Body of pancreas (tissue), 4 donors: Measurements from ENCODE around the gene C1orf232.
A peak's percentile ranks its signal among the peaks of the same experiment; 100 is the strongest.

Source experiments
- CTCF ChIP-seq, 7 experiments: fragments of 450-650 bp in 4 of 7; fragments of 200-600 bp in 3 of 7; sonication (generic) in 3 of 7; IDR thresholded peaks; one replicate each; pipeline ENCODE4 v1.5.1; 2016 to 2019; ENCODE audit warnings: antibody characterized with exemption in 7 of 7
- POLR2A ChIP-seq, 3 donors: fragments of 450-650 bp; IDR thresholded peaks; one replicate each; pipeline ENCODE4 v1.6.1; 2016; ENCODE audit warnings: antibody characterized with exemption in 3 of 3, mild to moderate bottlenecking in 2 of 3

- TF ChIP-seq CTCF (IDR thresholded peaks at IDR 0.05) = no peak
- TF ChIP-seq POLR2A (IDR thresholded peaks at IDR 0.05) = peak in 1 of 3 donors; percentile 27
Observed at GRCh38 chr1:26158908-26159742, 9.6 kb downstream of the C1orf232 start, which contains the start of gene FAM110D.
